Tibial artery (tissue), 4 donors: ENCODE data around the gene KRTAP5-5.

Experiments
- DNase-seq, 2 donors: peaks; one replicate each; pipeline ENCODE4 v3.0.0-alpha.2; 2019
- H3K27ac ChIP-seq, 2 donors: fragments of 200-600 bp; sonication (generic) in 1 of 2; 1 replicate in 1 of 2; 2 replicates in 1 of 2; pipeline ENCODE4 v1.5.1; 2018 to 2019; ENCODE audit warnings: mild to moderate bottlenecking in 1 of 2
- H3K27me3 ChIP-seq, 2 donors: fragments of 200-600 bp; sonication (generic) in 1 of 2; one replicate each; pipeline versions ENCODE4 v1.5.1 to v1.6.0; 2016 to 2019
- H3K36me3 ChIP-seq, 3 donors: fragments of 200-600 bp; sonication (generic) in 2 of 3; one replicate each; pipeline ENCODE4 v1.5.1; 2016 to 2019; ENCODE audit warnings: mild to moderate bottlenecking in 2 of 3
- H3K4me1 ChIP-seq, 4 donors: fragments of 200-600 bp; sonication (generic) in 2 of 4; 1 replicate in 3 of 4; 2 replicates in 1 of 4; pipeline ENCODE4 v1.5.1; 2016 to 2019
- H3K4me3 ChIP-seq, 2 donors: fragments of 200-600 bp; sonication (generic) in 1 of 2; 1 replicate in 1 of 2; 2 replicates in 1 of 2; pipeline ENCODE4 v1.5.1; 2018 to 2019; ENCODE audit warnings: mild to moderate bottlenecking in 2 of 2
- H3K9me3 ChIP-seq, 3 donors: fragments of 200-600 bp; sonication (generic) in 1 of 3; one replicate each; pipeline ENCODE4 v1.5.1; 2016 to 2019
- CTCF ChIP-seq, 2 experiments: fragments of 200-600 bp in 1 of 2; fragments of 450-650 bp in 1 of 2; IDR thresholded peaks; one replicate each; pipeline ENCODE4 v1.5.1; 2017 to 2019; ENCODE audit warnings: antibody characterized with exemption in 2 of 2, mild to moderate bottlenecking in 1 of 2, moderate library complexity in 1 of 2
- intact Hi-C: fragments of 100-400 bp; cut with DNase I; formaldehyde crosslinking; loops from one replicate; pipeline ENCODE4 v1.15.0; 2023; ENCODE audit warnings: low total_unique reads

KRTAP5-5 gene

DNA sequence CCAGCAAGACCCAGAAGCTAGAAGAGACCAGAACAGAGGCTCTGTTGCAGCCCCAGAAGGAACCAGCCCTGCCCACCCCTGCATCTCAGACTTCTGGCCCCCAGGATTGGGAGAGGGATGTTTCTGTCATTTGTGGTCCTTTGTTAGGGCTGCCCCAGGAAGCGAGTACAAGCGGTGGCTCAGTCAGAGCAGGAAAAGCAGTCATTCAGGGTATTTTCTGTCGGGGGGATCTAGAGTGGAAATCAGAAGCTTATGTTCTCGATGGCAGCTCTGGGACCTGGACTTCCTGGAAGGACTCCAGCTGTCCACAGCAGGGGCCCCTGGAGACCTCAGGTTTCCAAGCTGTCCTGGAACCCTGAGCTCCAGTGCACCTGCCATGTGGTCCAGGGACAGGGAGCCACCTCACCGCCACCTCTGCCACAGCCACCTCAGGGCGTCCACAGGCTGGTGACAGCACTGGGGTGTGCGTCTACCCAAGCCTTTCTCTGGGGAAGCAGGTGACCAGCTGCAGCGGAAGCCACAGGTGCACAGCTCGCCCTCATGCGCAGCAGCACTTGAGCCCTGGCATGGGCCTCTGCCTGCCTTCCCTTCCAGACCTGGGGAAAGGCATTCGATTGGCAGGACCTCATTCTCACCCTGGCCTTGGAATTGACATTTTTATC lies 2.6 kb downstream of the KRTAP5-5 start:
- no peak overlapping the region for H3K4me3 ChIP-seq
- no peak overlapping the region for H3K27ac ChIP-seq
- intact Hi-C loops = no loop called here
- H3K9me3 ChIP-seq = no peaks in the 10 kb centered on the region
- TF ChIP-seq CTCF (IDR thresholded peaks at IDR 0.05) = no peak
- no peaks in the 10 kb centered on the region for H3K4me1 ChIP-seq
- H3K27me3 ChIP-seq = peaks cover 0 to 70% of the 10 kb centered on the region in 2 donors
- no peak for DNase-seq
- H3K36me3 ChIP-seq = no peaks in the 10 kb centered on the region

DNA sequence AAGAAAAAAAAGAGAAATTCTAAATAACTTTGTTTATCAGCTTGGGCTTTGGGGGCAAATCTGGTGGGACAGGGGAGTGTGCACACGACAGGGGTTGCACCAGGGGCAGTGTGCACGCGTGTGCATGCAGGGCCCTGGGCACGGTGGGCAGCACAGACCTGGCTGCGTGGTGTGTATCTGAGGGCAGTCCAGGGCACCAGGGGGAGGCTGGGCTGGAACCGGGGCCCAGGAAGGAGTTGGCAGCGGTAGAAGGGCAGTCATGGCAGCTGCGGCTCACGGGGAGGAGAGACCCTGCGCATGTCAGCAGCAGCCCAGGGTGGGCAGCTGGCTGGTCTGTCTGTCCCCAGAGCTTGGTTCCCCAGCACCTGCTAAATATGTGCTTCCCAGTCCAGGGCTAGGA lies 4.3 kb downstream of the KRTAP5-5 start:
- H3K27ac ChIP-seq = no peak overlapping the region
- TF ChIP-seq CTCF (IDR thresholded peaks at IDR 0.05) = no peak
- DNase-seq = no peak
- intact Hi-C loops = no loop called here
- no peaks in the 10 kb centered on the region for H3K36me3 ChIP-seq
- peaks cover 0 to 62% of the 10 kb centered on the region in 2 donors for H3K27me3 ChIP-seq
- no peak overlapping the region for H3K4me3 ChIP-seq
- no peaks in the 10 kb centered on the region for H3K9me3 ChIP-seq
- no peaks in the 10 kb centered on the region for H3K4me1 ChIP-seq

GRCh38 chr11:1636291-1636950 lies 6.8 kb downstream of the KRTAP5-5 start:
- intact Hi-C loops = no loop called here
- no peak for TF ChIP-seq CTCF (IDR thresholded peaks at IDR 0.05)

DNA sequence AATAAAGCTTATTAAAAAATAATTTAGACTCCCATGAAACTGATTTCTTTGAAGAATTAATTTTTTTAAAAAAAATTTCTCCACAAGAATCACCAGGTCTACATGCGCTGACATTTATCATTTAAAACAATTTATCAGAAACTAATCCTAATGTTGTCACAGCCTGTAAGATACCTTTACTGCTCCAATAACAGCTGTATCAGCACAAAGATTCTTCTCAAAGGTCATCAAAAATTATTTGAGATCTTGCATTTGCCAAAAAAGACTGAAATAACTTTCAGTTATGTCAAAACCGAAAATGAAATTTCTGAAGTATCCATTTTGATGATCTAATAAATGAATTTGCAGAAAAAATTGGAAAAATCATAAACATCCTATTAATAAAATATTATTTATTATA lies 8.1 kb downstream of the KRTAP5-5 start:
- intact Hi-C loops = no loop called here
- no peaks in the 10 kb centered on the region for H3K4me1 ChIP-seq
- H3K4me3 ChIP-seq = no peak overlapping the region

More at GRCh38 chr11:1636291-1636950, 6.8 kb downstream of the KRTAP5-5 start:
- Histone ChIP-seq H3K9me3 (no peaks in the 10 kb centered on the region), H3K4me3 (no peak overlapping the region), H3K27me3 (peaks cover 0 to 67% of the 10 kb centered on the region in 2 donors), H3K27ac (no peak overlapping the region), H3K4me1 (no peaks in the 10 kb centered on the region), H3K36me3 (no peaks in the 10 kb centered on the region)
- no peak for DNase-seq

DNA sequence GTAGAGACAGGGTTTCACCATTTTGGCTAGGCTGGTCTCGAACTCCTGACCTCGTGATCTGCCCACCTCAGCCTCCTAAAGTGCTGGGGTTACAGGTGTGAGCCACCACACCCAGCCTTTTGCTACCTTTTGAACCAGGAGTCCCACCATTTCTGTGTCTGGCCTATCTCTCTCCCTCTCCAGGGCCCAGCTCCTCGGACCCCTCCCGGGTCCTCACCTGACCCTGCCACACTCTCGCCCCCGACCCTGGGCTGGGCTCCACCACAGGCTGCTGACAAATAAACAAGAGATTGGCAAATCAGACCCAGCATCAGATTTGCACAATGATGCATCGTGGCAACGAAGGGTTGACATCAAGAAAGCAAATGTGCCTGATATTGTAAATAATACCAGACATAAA lies 8.8 kb downstream of the KRTAP5-5 start:
- intact Hi-C loops = no loop called here
- Histone ChIP-seq H3K4me3 (no peak overlapping the region), H3K9me3 (no peaks in the 10 kb centered on the region), H3K27ac (no peak overlapping the region), H3K4me1 (no peaks in the 10 kb centered on the region), H3K36me3 (no peaks in the 10 kb centered on the region), H3K27me3 (peaks cover 0 to 63% of the 10 kb centered on the region in 2 donors)
- no peak for DNase-seq
- TF ChIP-seq CTCF (IDR thresholded peaks at IDR 0.05) = no peak

More for the DNA sequence above, 8.1 kb downstream of the KRTAP5-5 start:
- Histone ChIP-seq H3K9me3 (no peaks in the 10 kb centered on the region), H3K36me3 (no peaks in the 10 kb centered on the region), H3K27me3 (peaks cover 0 to 61% of the 10 kb centered on the region in 2 donors), H3K27ac (no peak overlapping the region)
- DNase-seq = no peak
- TF ChIP-seq CTCF (IDR thresholded peaks at IDR 0.05) = no peak
